ENCODE data around the gene PITPNM3. TPM values are rescaled to one million over a fixed set of nuclear protein-coding genes. Genes with fewer than 3 reads are reported as not detected.

Gene PITPNM3
- total RNA-seq, 4 donors from 2014 or later, result 4.0 to 10.9 (median 5.6) TPM

DNA sequence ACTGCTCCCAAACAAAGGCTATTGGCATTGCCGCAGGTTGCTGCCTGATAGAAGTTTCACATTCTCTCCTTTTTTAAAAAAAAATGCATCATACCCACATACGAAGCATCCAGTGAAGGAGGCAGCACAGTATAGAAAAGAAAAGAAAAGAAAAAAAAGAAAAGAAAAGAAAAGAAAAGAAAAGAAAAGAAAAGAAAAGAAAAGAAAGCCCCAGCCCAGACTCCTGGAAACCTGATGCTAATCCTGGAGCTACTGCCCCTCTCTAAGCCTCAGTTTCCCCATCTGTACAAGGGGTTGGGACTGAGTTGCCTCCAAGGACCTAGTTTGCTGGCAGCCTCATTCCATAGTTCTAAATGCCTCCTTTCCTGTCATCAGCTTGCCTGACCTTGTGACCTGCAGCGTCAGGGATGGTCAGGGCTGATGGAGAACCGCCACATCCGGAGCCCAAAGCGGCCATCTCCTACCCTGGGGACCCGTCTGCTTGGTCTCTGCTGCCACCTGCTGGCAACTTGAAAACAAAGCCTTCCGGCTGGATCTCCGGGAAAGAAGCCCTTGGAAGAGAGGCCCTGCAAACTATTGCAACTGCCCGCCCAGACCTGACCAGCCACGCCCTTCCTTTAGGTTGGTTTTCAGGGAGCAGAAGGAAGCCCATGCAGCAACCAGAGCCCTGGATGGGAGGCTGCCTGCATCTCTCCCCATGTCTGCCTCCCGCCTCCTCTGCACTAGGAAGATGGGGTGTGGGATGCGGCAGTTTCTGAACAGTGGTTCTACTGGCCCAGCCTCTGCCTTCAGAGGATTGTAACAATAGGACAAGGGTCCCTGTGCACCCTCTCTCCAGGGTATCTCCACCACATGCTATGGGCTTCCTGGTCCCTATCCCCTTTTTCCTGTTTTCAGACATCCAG lies 134.4 kb downstream of the PITPNM3 start:
- Histone ChIP-seq H3K27ac (no peak overlapping the region), H3K36me3 (no peaks in the 10 kb centered on the region), H3K9me3 (no peaks in the 10 kb centered on the region), H3K4me3 (replicated peaks in 1 of 3) (no peak overlapping the region), H3K4me1 (no peaks in the 10 kb centered on the region), H3K27me3 (no peaks in the 10 kb centered on the region)
- 25 to 29% methylated on average over 13 of the region's 13 CpGs for WGBS, 2 donors
- no peak for TF ChIP-seq POLR2A (IDR thresholded peaks at IDR 0.05)
- TF ChIP-seq, protein P1, sequence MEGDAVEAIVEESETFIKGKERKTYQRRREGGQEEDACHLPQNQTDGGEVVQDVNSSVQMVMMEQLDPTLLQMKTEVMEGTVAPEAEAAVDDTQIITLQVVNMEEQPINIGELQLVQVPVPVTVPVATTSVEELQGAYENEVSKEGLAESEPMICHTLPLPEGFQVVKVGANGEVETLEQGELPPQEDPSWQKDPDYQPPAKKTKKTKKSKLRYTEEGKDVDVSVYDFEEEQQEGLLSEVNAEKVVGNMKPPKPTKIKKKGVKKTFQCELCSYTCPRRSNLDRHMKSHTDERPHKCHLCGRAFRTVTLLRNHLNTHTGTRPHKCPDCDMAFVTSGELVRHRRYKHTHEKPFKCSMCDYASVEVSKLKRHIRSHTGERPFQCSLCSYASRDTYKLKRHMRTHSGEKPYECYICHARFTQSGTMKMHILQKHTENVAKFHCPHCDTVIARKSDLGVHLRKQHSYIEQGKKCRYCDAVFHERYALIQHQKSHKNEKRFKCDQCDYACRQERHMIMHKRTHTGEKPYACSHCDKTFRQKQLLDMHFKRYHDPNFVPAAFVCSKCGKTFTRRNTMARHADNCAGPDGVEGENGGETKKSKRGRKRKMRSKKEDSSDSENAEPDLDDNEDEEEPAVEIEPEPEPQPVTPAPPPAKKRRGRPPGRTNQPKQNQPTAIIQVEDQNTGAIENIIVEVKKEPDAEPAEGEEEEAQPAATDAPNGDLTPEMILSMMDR (IDR thresholded peaks at IDR 0.05), result peak; percentile 33 to 85 (median 71)
- intact Hi-C loops (cut with DNase I), result loop anchor here (2.0 kb wide), 1 partner anchor 833 kb away; no protein-coding TSS in a partner anchor
- peak; percentile 62 to 75 for DNase-seq

DNA sequence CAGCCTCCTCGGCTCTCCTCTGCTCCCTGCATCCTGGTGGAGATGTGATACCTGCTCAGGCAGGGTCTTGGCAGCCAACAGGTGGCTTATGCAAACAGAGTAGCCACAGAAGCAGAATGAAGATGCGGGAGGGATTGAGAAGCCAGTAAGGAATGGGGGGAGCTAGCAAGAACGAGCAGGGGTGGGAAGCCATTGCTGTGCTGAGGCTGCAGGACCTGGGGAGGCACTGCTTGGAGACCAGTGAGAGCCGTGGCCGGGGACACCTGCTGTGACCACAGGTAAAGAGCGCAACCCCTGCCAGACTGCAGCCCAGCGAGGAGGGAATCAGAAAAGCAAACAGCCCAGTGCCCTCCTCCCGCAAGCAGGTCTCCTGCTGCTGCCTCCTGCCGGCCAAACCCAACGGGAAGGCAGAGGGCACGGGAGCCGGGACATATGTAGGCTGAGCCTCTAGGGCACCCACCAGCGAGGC lies 136.1 kb downstream of the PITPNM3 start:
- Histone ChIP-seq H3K27ac (no peak overlapping the region), H3K9me3 (no peaks in the 10 kb centered on the region), H3K27me3 (no peaks in the 10 kb centered on the region), H3K36me3 (no peaks in the 10 kb centered on the region), H3K4me3 (replicated peaks in 1 of 3) (no peak overlapping the region), H3K4me1 (no peaks in the 10 kb centered on the region)
- intact Hi-C loops (cut with DNase I), result no loop called here
- TF ChIP-seq, protein P1 (IDR thresholded peaks at IDR 0.05), result no peak
- no peak for TF ChIP-seq POLR2A (IDR thresholded peaks at IDR 0.05)
- 12 to 14% methylated on average over 11 to 13 of the region's 13 CpGs for WGBS, 2 donors
- DNase-seq, result no peak

DNA sequence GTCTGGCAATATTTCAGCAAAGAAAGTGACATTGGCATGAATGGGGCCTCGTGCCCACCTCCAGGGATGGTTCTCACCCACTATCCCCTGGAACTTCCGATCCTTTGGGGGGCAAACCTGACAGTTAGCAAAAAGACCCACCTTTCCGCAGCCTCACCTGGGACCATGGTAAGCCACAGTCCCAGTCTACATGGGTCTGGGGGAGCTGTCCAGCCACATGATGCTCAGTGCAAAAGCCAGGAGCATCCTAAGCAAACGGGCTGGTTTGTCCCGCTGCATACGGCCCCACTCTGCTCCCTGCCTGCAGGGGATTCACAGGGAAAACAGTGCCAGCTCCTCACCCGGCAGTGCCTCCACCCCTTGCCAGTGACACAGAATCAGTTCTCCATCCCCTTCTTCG lies 140.7 kb downstream of the PITPNM3 start:
- H3K4me3 ChIP-seq (replicated peaks in 1 of 3), result no peak overlapping the region
- H3K27me3 ChIP-seq, result no peaks in the 10 kb centered on the region
- WGBS, 2 donors, result 66 to 74% methylated on average over 6 to 8 of the region's 8 CpGs
- no peak overlapping the region for H3K27ac ChIP-seq
- H3K4me1 ChIP-seq, result no peaks in the 10 kb centered on the region
- H3K9me3 ChIP-seq, result no peaks in the 10 kb centered on the region
- DNase-seq, result no peak
- intact Hi-C loops (cut with DNase I), result no loop called here
- no peaks in the 10 kb centered on the region for H3K36me3 ChIP-seq
- TF ChIP-seq, protein P1 (IDR thresholded peaks at IDR 0.05), result no peak
- no peak for TF ChIP-seq POLR2A (IDR thresholded peaks at IDR 0.05)

DNA sequence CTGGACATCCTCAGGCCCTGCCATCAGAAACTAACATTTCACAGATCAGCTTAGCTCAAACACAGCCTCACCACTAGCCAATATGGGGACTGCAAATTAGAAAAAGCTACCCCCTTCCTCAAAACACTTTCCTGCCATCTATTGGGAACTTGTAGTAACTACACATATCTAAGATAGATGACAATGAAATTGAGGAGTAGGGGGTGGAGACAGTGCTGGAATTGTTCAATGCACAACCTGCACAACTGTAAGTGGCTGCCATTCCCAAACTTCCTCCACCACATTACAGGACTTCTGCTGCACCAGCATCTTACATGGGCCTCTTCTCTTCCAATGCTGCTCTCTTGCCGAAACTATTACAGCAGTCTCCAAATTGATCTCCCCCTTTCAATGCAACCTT lies 143.3 kb downstream of the PITPNM3 start:
- H3K4me1 ChIP-seq, result no peaks in the 10 kb centered on the region
- DNase-seq, result no peak
- no peak overlapping the region for H3K27ac ChIP-seq
- H3K4me3 ChIP-seq (replicated peaks in 1 of 3), result no peak overlapping the region
- H3K9me3 ChIP-seq, result no peaks in the 10 kb centered on the region
- H3K27me3 ChIP-seq, result no peaks in the 10 kb centered on the region
- 85 to 100% methylated on average over 1 of the region's 1 CpG for WGBS, 2 donors
- no peak for TF ChIP-seq POLR2A (IDR thresholded peaks at IDR 0.05)
- TF ChIP-seq, protein P1 (IDR thresholded peaks at IDR 0.05), result no peak
- intact Hi-C loops (cut with DNase I), result no loop called here
- no peaks in the 10 kb centered on the region for H3K36me3 ChIP-seq

DNA sequence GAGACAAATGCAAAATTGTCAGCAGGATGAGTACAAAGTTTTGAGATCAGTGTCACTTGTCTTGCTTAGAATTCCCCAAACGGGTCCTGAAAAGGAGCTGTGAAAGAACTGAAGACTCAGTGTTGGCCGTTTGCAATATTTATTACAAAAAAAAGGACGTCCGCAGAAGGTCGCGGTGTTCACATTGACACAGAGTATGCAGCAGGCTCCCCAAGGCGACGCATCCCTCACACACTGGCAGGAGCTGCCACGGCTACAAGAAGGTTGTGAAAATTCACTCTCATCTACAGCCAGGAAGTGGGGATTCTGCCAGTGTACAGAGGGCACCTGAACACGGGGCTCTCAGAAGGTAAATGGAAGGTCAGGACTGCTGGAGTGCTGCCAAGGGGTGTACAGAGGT lies 147.6 kb downstream of the PITPNM3 start:
- Histone ChIP-seq H3K4me3 (replicated peaks in 1 of 3) (no peak overlapping the region), H3K27ac (no peak overlapping the region), H3K4me1 (no peaks in the 10 kb centered on the region), H3K27me3 (peaks cover 5% of the 10 kb centered on the region), H3K36me3 (no peaks in the 10 kb centered on the region), H3K9me3 (no peaks in the 10 kb centered on the region)
- intact Hi-C loops (cut with DNase I), result no loop called here
- TF ChIP-seq, protein P1 (IDR thresholded peaks at IDR 0.05), result no peak
- no peak for TF ChIP-seq POLR2A (IDR thresholded peaks at IDR 0.05)
- no peak for DNase-seq
- WGBS, 2 donors, result 57 to 64% methylated on average over 10 of the region's 10 CpGs
